ENCODE results near the gene MTHFD1.
A peak's percentile ranks its signal among the peaks of the same experiment; 100 is the strongest.
"Not testable (repeated sequence)": the region's sequence is repeated elsewhere in the genome, so short reads cannot be mapped to it uniquely, and the experiment has no call there.

MTHFD1 gene

GRCh38 chr14:64387782-64388532, at the start of gene MTHFD1:
Gene MTHFD1, plus strand, starts transcription at chr14:64388353. Its CDS starts 75 bp downstream, at chr14:64388428.
- DNase-seq (ENCODE audit: low spot score): peak; percentile 96

- DNase-seq (ENCODE audit: low spot score): peak; percentile 89
Observed at GRCh38 chr14:64338616-64339316, 49.4 kb upstream of the MTHFD1 start.

- DNase-seq (ENCODE audit: low spot score): no peak
Observed at GRCh38 chr14:64340560-64341196, 47.5 kb upstream of the MTHFD1 start.

GRCh38 chr14:64347748-64348147, 40.4 kb upstream of the MTHFD1 start:
- no peak for DNase-seq (ENCODE audit: low spot score)

- DNase-seq (ENCODE audit: low spot score): no peak
Observed at GRCh38 chr14:64349741-64350490, 38.2 kb upstream of the MTHFD1 start.

GRCh38 chr14:64363265-64363846, 24.8 kb upstream of the MTHFD1 start:
- DNase-seq (ENCODE audit: low spot score): no peak

- no peak for DNase-seq (ENCODE audit: low spot score)
Observed at GRCh38 chr14:64364907-64365306, 23.2 kb upstream of the MTHFD1 start.

GRCh38 chr14:64365358-64365889, 22.7 kb upstream of the MTHFD1 start:
- DNase-seq (ENCODE audit: low spot score): not testable (repeated sequence)

GRCh38 chr14:64369201-64369600, 19.0 kb upstream of the MTHFD1 start:
- no peak for DNase-seq (ENCODE audit: low spot score)

GRCh38 chr14:64387232-64387781, 846 bp upstream of the MTHFD1 start:
- no peak for DNase-seq (ENCODE audit: low spot score)

GRCh38 chr14:64388533-64389285, 556 bp downstream of the MTHFD1 start:
- no peak for DNase-seq (ENCODE audit: low spot score)

GRCh38 chr14:64391113-64391725, 3.1 kb downstream of the MTHFD1 start:
- DNase-seq (ENCODE audit: low spot score): no peak

- no peak for DNase-seq (ENCODE audit: low spot score)
Observed at GRCh38 chr14:64391986-64392385, 3.8 kb downstream of the MTHFD1 start.

- DNase-seq (ENCODE audit: low spot score): not testable (repeated sequence)
Observed at GRCh38 chr14:64393189-64393726, 5.1 kb downstream of the MTHFD1 start.

- no peak for DNase-seq (ENCODE audit: low spot score)
Observed at GRCh38 chr14:64394423-64394822, 6.3 kb downstream of the MTHFD1 start.

GRCh38 chr14:64394977-64395633, 7.0 kb downstream of the MTHFD1 start:
- DNase-seq (ENCODE audit: low spot score): no peak

GRCh38 chr14:64400829-64401459, 12.8 kb downstream of the MTHFD1 start:
- no peak for DNase-seq (ENCODE audit: low spot score)

- no peak for DNase-seq (ENCODE audit: low spot score)
Observed at GRCh38 chr14:64401949-64402348, 13.8 kb downstream of the MTHFD1 start.

GRCh38 chr14:64405295-64405694, 17.1 kb downstream of the MTHFD1 start:
- DNase-seq (ENCODE audit: low spot score): no peak
